OCI-LY1 (cell line): ENCODE measurements around the gene GULP1.

Source experiments
- H2AFZ ChIP-seq: fragments of 200-600 bp; sonication (generic), shearing (Covaris generic); 2 replicates; pipeline ENCODE4 v1.6.0; 2014; ENCODE audit warnings: antibody characterized with exemption, mild to moderate bottlenecking, low read length
- H3F3A ChIP-seq: fragments of 200-600 bp; sonication (generic), shearing (Covaris generic); 2 replicates; pipeline ENCODE4 v1.6.0; 2014; ENCODE audit warnings: mild to moderate bottlenecking, antibody characterized with exemption, low read length, moderate library complexity; ENCODE audit not compliant: insufficient read depth
- H3K27ac ChIP-seq: fragments of 200-600 bp; sonication (generic); 2 replicates; pipeline ENCODE4 v1.5.1; 2014; ENCODE audit warnings: low read length, mixed run types, mild to moderate bottlenecking, low read depth; ENCODE audit not compliant: poor library complexity, severe bottlenecking
- H3K27me3 ChIP-seq: fragments of 200-600 bp; sonication (generic); 2 replicates; pipeline ENCODE4 v1.6.0; 2014; ENCODE audit warnings: antibody characterized with exemption, mild to moderate bottlenecking, low read length, moderate library complexity; ENCODE audit not compliant: insufficient read depth
- H3K36me3 ChIP-seq: fragments of 200-600 bp; sonication (generic); 2 replicates; pipeline ENCODE4 v1.6.1; 2014; ENCODE audit warnings: mild to moderate bottlenecking, antibody characterized with exemption, low read length, moderate library complexity, mixed read lengths; ENCODE audit not compliant: insufficient read depth
- H3K4me1 ChIP-seq: fragments of 200-600 bp; sonication (generic); 2 replicates; pipeline ENCODE4 v1.5.1; 2014; ENCODE audit warnings: mild to moderate bottlenecking, low read length, moderate library complexity; ENCODE audit not compliant: insufficient read depth, severe bottlenecking
- H3K4me2 ChIP-seq: fragments of 200-600 bp; sonication (generic), shearing (Covaris generic); 2 replicates; pipeline ENCODE4 v1.6.1; 2014; ENCODE audit warnings: low read length
- H3K4me3 ChIP-seq: fragments of 200-600 bp; sonication (generic); 2 replicates; pipeline ENCODE4 v1.5.1; 2014; ENCODE audit warnings: low read length, low read depth, mild to moderate bottlenecking, mixed read lengths; ENCODE audit not compliant: poor library complexity, severe bottlenecking
- H3K79me2 ChIP-seq: fragments of 200-600 bp; shearing (Covaris generic); 2 replicates; pipeline ENCODE4 v1.6.1; 2016; ENCODE audit warnings: mixed run types, low read length, mixed read lengths; ENCODE audit not compliant: insufficient read depth
- H3K9ac ChIP-seq: fragments of 200-600 bp; sonication (generic), shearing (Covaris generic); 2 replicates; pipeline ENCODE4 v1.6.1; 2014; ENCODE audit warnings: mild to moderate bottlenecking, low read length, mixed read lengths
- H3K9me2 ChIP-seq: fragments of 200-600 bp; sonication (generic), shearing (Covaris generic); 2 replicates; pipeline ENCODE4 v1.6.1; 2014; ENCODE audit warnings: low read depth, mild to moderate bottlenecking, low read length, mixed read lengths
- H3K9me3 ChIP-seq: fragments of 200-600 bp; shearing (Covaris generic); 2 replicates; pipeline ENCODE4 v1.6.1; 2014; ENCODE audit warnings: low read length, mixed read lengths
- H4K20me1 ChIP-seq: fragments of 200-600 bp; sonication (generic), shearing (Covaris generic); 2 replicates; pipeline ENCODE4 v1.6.0; 2016; ENCODE audit warnings: mild to moderate bottlenecking, low read length; ENCODE audit not compliant: insufficient read depth
- CTCF ChIP-seq: fragments of 200-600 bp; sonication (generic), shearing (Covaris generic); IDR thresholded peaks from 2 replicates; pipeline ENCODE4 v1.5.1; 2017; ENCODE audit warnings: mild to moderate bottlenecking, antibody characterized with exemption, low read length, moderate library complexity, mixed read lengths
- EZH2 ChIP-seq: fragments of 200-600 bp; sonication (generic), shearing (Covaris generic); IDR thresholded peaks from 2 replicates; pipeline ENCODE4 v1.8.0; 2017; ENCODE audit warnings: borderline replicate concordance, mixed run types, mild to moderate bottlenecking, antibody characterized with exemption, low read length, moderate library complexity, mixed read lengths

GULP1 gene

GRCh38 chr2:188634656-188635055 is 343.0 kb downstream of the GULP1 start:
- H3K9me2 ChIP-seq = no peaks in the 10 kb centered on the region
- H3K79me2 ChIP-seq = no peaks in the 10 kb centered on the region
- H3K9me3 ChIP-seq = no peaks in the 10 kb centered on the region
- no peak overlapping the region for H3K9ac ChIP-seq
- no peak overlapping the region for H3K4me3 ChIP-seq
- H3F3A ChIP-seq = no peaks in the 10 kb centered on the region
- no peaks in the 10 kb centered on the region for H4K20me1 ChIP-seq
- no peak overlapping the region for H3K27ac ChIP-seq
- H2AFZ ChIP-seq = no peak overlapping the region
- H3K36me3 ChIP-seq = no peaks in the 10 kb centered on the region
- H3K4me1 ChIP-seq = no peaks in the 10 kb centered on the region
- no peak for TF ChIP-seq EZH2
- TF ChIP-seq CTCF = no peak
- no peaks in the 10 kb centered on the region for H3K27me3 ChIP-seq
- no peak overlapping the region for H3K4me2 ChIP-seq
